Cardiac fibroblast (primary cell): ENCODE data around the gene KCNMA1.

Source experiments
- DNase-seq, 2 donors: peaks; one replicate each; pipeline versions ENCODE4 v3.0.0 to v3.0.0-alpha.2; 2010; ENCODE audit warnings: low read depth in 2 of 2
- H3K4me3 ChIP-seq, 2 donors: replicated peaks in 1 of 2; 1 replicate in 1 of 2; 2 replicates in 1 of 2; pipeline ENCODE4 v1.5.1; 2011; ENCODE audit warnings: low read depth in 2 of 2, low read length in 2 of 2, mild to moderate bottlenecking in 2 of 2, moderate library complexity in 1 of 2
- TF ChIP-seq, protein P1 (sequence below): IDR thresholded peaks from one replicate; pipeline ENCODE4 v1.5.1; 2011; ENCODE audit warnings: low read depth, mild to moderate bottlenecking, low read length, inconsistent platforms

Gene KCNMA1

GRCh38 chr10:77162697-77163096, 474.9 kb downstream of the KCNMA1 start:
- DNase-seq: peak in 1 of 2 donors; percentile 85
- no peak overlapping the region for H3K4me3 ChIP-seq
- TF ChIP-seq, protein P1, sequence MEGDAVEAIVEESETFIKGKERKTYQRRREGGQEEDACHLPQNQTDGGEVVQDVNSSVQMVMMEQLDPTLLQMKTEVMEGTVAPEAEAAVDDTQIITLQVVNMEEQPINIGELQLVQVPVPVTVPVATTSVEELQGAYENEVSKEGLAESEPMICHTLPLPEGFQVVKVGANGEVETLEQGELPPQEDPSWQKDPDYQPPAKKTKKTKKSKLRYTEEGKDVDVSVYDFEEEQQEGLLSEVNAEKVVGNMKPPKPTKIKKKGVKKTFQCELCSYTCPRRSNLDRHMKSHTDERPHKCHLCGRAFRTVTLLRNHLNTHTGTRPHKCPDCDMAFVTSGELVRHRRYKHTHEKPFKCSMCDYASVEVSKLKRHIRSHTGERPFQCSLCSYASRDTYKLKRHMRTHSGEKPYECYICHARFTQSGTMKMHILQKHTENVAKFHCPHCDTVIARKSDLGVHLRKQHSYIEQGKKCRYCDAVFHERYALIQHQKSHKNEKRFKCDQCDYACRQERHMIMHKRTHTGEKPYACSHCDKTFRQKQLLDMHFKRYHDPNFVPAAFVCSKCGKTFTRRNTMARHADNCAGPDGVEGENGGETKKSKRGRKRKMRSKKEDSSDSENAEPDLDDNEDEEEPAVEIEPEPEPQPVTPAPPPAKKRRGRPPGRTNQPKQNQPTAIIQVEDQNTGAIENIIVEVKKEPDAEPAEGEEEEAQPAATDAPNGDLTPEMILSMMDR: no peak

- peak; percentile 46 to 96 for DNase-seq
- H3K4me3 ChIP-seq: no peak overlapping the region
- TF ChIP-seq, protein P1: no peak
These were observed 476.9 kb downstream of the KCNMA1 start for GRCh38 chr10:77160679-77161078.

DNA sequence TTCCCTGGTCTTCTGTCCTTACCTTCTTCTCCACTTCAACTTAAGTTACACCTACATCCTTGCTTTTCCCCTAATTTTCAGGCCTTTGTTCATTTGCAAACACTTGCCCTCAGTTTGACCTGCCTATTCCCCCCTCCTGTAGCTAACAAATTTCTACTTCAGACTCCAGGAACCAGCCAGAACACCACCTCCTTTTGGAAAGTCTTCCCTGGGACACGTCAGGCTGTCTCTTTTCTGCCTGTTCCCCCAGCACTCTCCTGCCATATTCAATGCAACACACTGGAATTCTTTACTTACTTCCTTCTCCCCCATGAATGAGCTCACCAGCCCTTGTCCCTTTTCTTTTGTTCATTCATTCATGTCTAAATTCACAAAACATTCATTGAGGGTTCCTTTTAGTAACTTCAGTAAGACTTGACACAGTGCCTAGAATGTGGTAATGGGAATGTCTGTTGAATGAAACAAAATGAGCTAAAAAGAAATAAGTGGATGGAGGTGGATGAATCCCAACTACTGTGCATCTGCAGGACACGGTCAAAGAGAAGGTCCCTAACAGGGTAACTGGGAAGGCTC, 478.0 kb downstream of the KCNMA1 start:
- no peak overlapping the region for H3K4me3 ChIP-seq
- DNase-seq: peak in 1 of 2 donors; percentile 48
- TF ChIP-seq, protein P1: no peak

DNA sequence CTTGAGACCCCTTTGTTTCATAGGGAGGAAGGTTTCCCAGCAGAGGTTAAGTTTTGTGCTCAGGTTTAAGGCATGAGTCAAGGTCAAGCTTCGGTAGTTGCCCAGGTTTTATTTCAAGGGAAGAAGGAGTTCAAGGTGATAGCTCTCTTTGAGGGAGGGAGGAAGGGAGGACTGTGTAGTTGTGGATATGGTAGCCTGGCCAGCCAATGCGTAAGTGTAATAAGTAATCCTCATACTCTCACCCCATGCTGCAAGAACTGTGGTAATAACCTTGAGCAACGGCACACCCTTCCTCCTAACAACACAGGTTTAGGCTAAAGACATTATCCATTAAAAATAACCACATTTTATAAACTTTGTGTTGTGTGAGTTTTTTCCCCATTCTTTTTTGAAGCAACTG, 478.9 kb downstream of the KCNMA1 start:
- no peak for DNase-seq
- H3K4me3 ChIP-seq: no peak overlapping the region
- TF ChIP-seq, protein P1: no peak

DNA sequence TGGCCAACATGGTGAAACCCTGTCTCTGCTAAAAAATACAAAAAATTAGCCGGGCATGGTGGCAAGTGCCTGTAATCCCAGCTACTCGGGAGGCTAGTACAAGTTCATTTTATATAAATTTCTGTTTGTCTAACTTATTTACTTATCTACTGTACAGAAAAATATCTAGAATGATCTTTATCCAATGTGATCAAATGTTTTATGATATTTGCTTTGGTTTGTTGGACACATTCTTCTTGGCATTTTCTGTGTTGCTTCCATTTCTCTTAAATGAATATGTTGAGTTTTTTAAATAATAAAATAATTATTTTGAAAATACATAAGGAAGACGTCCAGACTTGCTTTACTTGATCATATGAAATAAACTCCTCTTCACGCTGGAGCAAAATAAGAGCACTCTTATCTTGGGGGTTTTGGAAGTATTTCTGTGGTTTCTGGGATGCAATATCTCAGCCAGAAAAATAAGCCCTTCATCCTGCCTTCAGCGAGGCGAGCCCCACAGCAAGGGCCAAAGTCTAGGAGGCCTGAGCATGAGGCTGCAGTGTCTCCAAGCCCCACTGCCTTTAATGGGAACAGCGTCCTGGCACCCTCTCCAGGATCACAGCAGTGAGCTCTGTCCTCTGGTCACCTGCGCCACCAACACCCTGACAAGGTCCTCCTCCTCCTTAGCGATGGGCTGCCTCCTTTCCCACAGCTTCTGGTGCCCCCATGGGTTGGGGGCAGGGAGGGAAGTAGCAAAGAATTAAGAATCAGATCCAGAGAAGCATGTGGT, 480.2 kb downstream of the KCNMA1 start:
- no peak overlapping the region for H3K4me3 ChIP-seq
- peak in 1 of 2 donors; percentile 73 for DNase-seq
- TF ChIP-seq, protein P1: no peak

DNA sequence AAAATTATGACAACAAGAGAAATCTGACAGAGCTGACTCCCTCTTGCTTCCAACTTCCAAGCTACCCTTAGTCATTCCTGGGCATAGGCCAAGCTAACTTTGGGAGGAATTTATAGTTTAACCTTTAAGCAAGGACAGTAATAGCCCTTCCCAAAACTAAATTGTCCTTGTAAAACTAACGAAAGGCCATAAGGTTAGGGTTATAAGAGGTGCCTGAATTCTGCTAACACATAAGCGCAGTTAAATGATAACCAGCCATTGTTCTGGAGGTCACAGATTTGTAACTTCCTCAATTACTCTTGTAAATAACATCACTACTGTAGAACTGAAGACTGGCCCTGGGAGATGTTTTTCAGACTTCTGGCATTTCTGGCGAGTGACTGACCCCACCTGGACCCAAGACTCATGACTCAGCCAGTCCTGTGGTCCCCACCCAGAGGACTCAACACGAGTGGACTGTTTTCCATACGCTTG, 481.2 kb downstream of the KCNMA1 start:
- peak; percentile 73 to 86 for DNase-seq
- H3K4me3 ChIP-seq: no peak overlapping the region
- TF ChIP-seq, protein P1: no peak
